B cell (primary cell): ENCODE data around the gene CHCHD4.

Experiments
- EZH2 ChIP-seq: IDR thresholded peaks from 2 replicates; pipeline ENCODE4 v1.6.1; 2012; ENCODE audit warnings: borderline replicate concordance, low read depth, mild to moderate bottlenecking, moderate library complexity, low read length; ENCODE audit not compliant: insufficient read depth, poor library complexity, severe bottlenecking
- TF ChIP-seq, protein P1 (sequence below): fragments of 200-600 bp; IDR thresholded peaks from one replicate; pipeline ENCODE4 v1.8.0; 2022; ENCODE audit warnings: antibody characterized with exemption, mild to moderate bottlenecking

DNA sequence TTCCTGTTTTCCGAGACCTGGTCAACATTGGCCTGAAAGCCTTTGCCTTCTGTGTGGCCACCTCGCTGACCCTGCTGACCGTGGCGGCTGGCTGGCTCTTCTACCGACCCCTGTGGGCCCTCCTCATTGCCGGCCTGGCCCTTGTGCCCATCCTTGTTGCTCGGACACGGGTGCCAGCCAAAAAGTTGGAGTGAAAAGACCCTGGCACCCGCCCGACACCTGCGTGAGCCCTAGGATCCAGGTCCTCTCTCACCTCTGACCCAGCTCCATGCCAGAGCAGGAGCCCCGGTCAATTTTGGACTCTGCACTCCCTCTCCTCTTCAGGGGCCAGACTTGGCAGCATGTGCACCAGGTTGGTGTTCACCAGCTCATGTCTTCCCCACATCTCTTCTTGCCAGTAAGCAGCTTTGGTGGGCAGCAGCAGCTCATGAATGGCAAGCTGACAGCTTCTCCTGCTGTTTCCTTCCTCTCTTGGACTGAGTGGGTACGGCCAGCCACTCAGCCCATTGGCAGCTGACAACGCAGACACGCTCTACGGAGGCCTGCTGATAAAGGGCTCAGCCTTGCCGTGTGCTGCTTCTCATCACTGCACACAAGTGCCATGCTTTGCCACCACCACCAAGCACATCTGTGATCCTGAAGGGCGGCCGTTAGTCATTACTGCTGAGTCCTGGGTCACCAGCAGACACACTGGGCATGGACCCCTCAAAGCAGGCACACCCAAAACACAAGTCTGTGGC is 17.1 kb upstream of the CHCHD4 start:
- TF ChIP-seq, protein P1, sequence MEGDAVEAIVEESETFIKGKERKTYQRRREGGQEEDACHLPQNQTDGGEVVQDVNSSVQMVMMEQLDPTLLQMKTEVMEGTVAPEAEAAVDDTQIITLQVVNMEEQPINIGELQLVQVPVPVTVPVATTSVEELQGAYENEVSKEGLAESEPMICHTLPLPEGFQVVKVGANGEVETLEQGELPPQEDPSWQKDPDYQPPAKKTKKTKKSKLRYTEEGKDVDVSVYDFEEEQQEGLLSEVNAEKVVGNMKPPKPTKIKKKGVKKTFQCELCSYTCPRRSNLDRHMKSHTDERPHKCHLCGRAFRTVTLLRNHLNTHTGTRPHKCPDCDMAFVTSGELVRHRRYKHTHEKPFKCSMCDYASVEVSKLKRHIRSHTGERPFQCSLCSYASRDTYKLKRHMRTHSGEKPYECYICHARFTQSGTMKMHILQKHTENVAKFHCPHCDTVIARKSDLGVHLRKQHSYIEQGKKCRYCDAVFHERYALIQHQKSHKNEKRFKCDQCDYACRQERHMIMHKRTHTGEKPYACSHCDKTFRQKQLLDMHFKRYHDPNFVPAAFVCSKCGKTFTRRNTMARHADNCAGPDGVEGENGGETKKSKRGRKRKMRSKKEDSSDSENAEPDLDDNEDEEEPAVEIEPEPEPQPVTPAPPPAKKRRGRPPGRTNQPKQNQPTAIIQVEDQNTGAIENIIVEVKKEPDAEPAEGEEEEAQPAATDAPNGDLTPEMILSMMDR: no peak
- no peak for TF ChIP-seq EZH2
